ENCODE data around the gene PRSS57.
"Not testable (repeated sequence)": the region's sequence is repeated elsewhere in the genome, so short reads cannot be mapped to it uniquely, and the experiment has no call there.

Gene PRSS57

DNA sequence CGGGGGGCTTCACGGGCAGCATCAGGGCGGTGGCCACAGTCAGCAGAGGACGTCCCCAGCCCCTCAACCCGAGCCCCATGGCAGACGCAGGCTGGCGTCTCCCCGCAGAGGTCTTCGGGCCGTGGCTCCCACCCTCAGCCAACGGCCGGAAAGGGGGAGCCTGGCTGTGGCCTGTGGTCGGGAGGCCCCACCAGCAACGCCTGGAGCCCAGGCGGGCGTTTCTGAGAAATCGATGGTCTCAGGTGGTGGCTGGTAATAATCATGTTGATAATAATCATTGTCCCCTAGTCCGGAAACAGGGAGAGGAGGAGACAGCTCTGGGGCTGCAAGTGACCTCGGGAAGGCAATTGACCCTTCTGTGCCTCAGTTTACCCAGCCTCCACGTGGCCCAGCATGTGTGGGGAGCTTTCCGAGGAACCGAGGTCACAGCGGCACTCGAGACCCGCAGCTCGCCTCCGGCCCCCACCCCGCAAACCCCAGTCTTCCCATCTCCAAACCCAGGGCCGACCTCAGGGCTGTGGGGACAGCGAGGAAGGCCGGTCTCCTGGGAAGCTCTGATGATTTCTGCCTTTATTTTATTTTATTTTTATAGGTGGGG, at the start of gene PRSS57:
TSS of gene PRSS57 (minus strand) at position 101 of the 598 bp plus-strand sequence. CDS start at position 79, 22 bp downstream.
- no peak for DNase-seq (ENCODE audit: low read depth)

DNA sequence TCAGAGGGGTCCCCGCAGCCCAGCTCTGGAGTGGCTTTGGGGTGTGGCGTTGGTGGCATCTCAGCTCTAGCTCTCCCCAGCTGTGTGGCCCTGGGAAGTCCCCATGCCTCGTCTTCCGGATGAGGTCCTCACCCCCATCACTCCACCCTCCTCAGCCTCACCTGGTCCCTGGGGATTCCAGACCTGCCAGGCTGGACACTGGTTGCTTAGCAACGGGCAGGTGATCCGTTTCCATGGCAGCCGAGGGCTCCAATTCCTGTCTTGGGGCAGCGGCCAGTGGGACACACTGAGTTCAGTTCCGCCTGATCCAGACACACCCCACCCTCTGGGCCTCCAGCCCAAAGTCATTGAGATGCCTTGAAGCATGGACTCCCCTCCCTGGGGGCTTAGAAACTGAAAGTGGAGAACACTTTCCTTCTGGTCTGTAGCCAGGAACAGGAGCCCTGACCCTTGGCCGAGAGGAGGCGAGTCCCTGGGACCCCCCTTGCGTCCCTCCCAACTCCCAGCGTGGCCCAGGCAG, 48.0 kb upstream of the PRSS57 start:
- no peak for DNase-seq (ENCODE audit: low read depth)

DNA sequence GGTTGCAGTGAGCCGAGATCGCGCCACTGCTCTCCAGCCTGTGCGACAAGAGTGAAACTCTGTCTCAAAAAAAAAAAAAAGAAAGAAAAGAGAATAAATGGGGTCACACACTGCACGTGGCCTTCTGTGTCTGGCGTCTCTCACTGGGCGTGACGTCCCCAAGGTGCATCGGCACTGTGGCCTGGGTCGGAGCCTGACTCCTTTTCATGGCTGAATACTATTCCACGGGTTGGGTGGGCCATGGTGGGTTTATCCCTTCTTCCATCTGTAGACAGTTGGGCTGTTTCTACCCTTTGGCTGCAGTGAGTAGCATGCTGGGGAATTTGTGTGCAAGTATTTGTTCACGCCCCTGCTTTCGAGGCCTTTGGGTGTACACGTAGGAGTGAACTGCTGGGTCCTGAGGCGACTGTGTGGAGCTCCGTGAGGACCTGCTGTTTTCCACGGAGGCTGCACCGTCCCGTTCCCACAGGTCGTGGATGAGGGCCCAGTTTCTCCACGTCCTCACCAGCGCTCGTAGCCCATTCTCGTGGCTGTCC, 47.4 kb upstream of the PRSS57 start:
- DNase-seq (ENCODE audit: low read depth), result no peak

DNA sequence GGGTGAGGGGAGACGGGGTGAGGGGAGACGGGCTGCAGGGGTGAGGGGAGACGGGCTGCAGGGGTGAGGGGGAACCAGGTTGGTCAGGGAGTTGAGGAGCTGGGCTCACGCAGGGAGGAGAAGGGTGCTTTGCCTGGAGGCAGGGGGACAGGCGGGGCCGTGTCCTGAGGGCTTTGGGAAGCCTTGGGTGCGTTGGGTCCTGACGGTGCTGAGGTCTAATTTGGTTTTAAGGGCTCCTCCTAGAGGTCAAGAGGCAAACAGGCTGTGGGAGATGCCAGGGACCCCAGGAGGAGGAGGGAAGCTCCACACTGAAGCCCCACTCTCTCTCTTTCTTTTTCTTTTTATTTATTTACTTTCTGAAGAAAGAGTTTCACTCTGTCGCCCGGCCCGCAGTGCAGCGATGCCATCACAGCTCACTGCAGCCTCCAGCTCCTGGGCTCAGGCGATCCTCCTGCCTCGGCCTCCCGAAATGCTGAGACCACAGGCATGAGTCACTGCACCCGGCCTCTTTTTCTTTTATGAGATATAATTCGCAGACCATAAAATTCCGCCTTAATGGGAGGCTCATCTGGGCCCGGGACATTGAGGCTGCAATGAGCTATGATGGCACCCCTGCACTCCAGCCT, 46.4 kb upstream of the PRSS57 start:
- DNase-seq (ENCODE audit: low read depth), result no peak

DNA sequence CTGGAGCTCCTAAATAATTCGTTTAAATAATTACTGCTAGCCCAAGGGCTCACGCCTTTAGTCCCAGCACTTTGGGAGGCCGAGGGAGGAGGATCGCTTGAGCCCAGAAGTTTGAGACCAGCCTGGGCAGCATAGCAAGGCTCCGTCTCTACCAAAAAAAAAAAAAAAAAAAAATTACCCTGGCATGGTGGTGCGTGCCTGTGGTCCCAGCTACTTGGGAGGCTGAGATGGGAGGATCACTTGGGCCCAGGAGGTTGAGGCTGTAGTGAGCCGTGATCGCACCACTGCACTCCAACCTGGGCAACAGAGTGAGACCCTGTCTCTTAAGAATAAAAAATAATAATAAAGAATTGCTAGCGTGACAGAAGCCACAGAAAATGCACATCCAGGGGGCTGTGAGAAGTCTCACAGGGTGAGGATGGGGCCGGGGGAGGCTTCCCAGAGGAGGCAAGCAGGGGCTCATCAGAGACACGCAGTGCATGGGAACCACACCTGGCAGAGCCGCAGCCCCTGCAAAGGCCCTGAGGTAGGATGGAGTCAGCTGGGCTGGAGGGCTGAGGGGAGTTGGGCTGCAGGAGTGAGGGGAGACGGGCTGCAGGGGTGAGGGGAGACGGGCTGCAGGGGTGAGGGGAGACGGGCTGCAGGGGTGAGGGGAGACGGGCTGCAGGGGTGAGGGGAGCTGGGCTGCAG, 45.7 kb upstream of the PRSS57 start:
- DNase-seq (ENCODE audit: low read depth), result not testable (repeated sequence)

DNA sequence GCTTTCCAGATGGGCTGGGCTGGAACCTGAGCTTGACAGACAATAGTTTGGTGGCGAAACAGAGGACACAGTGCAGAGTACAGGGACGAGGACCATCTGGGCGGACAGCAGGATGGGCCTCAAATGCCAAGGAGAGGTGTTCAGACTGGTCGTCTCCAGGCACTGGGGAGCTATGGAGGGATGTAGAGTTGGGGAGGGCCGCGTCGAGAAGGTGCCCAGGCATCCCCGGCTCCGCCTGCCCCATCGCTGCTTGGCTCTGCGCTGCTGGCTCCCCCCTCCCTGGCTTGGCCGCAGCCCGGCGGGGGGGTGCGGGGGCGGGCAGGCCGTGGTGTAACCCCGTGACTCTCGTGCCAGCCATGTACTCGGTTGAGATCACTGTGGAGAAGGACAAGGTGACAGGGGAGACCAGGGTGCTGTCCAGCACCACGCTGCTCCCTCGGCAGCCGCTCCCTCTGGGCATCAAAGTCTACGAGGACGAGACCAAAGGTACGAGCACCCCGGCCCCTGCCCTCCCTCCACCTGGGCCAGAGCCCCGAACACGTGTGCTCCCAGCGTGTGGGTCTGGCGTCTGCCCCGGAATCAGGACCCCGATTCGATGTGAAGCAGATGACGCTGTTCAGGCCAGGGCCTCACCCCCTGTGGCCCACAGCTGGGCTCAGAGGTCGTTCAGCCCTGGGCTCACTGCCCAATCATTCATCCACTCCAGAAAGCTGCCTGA, 44.9 kb upstream of the PRSS57 start:
- no peak for DNase-seq (ENCODE audit: low read depth)

DNA sequence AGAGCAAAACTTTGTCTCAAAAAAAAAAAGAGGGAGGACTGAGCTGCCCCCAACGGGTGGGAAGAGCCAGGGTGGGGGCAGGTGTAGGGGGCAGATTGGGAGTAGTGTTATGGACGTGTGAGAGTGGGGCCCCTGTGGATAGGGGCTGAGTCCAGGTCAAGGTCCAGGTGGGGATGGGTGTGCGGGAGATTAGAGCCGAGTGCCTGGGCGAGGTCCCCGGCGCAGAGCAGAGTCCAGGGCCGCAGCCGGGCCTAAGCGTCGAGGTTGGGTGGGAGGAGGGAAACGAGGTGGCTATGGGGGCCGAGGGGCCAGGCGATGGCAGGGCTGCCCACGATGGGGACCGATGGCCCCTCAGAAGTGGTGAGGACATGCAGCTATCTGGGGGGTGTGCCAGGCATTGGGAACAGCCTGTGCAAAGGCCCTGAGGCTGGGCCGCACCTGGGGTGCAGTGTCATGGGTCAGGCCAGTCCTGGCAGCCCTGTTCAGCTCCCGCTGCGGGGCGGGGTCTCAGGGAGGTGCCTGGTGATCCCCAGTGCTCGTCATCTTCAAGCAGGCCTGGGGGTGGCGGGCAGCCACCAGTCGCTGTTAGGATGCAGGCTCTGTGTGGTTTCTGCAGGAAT, 43.4 kb upstream of the PRSS57 start:
- DNase-seq (ENCODE audit: low read depth), result no peak

DNA sequence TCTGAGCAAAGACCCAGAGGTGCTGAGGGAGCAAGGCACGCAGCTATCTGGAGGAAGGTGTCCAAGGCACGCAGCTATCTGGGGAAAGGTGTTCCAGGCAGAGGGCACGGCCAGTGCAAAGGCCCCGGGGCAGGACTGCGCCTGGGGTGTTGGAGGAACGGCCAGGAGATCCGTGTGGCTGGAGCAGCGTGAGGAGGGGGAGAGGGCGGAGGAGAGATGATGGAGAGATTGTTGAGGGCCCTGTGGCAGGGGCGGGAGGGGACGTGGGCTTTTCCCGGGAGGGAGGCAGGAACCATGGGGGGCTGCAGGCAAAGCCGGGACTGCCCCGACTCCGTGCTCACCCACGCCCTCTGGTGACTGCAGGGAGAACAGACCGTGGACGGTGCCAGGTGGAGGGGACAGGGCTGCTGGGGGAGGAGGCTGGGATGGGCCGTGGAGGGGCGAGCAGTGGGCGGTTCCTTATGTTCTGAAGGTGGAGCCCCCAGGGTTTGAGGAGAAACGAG, 42.4 kb upstream of the PRSS57 start:
- DNase-seq (ENCODE audit: low read depth), result peak; percentile 12

DNA sequence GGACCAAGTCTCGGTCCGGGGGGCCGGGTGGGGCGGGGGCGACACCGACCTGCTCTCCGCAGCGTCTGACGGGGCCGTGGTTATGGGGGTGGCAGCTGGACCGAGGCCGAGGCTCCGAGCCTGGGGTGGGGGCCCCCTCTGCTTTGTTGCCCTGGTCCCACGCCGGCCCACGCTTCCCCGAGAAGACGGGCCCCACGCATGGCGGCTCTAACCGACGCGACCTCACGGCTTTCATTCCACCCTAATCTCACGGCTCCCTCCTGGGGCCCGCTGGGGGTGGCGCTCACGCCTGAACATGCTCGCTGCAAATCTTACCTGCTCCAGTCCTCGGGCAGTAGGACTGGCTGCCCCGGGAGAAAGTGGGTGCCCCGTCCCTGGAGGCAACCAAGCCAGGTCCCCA, 40.9 kb upstream of the PRSS57 start:
- DNase-seq (ENCODE audit: low read depth), result no peak

DNA sequence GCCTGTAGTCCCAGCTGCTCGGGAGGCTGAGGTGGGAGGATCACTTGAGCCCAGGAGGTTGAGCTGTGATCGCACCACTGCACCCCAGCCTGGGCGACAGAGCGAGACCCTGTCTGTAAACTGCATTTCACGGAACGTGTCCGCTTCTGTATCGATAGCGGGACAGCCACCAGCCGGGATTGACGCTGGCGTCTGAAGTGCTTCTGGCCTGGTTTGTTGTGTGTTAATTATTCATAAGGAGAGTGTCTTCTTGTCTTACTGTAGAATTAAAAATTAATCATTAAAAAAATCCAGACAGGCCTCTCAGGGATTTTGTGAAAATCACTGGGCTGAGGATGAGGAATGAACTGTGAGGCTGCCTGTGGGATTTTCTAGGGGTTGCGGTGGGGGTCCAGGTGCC, 39.5 kb upstream of the PRSS57 start:
- DNase-seq (ENCODE audit: low read depth), result no peak

DNA sequence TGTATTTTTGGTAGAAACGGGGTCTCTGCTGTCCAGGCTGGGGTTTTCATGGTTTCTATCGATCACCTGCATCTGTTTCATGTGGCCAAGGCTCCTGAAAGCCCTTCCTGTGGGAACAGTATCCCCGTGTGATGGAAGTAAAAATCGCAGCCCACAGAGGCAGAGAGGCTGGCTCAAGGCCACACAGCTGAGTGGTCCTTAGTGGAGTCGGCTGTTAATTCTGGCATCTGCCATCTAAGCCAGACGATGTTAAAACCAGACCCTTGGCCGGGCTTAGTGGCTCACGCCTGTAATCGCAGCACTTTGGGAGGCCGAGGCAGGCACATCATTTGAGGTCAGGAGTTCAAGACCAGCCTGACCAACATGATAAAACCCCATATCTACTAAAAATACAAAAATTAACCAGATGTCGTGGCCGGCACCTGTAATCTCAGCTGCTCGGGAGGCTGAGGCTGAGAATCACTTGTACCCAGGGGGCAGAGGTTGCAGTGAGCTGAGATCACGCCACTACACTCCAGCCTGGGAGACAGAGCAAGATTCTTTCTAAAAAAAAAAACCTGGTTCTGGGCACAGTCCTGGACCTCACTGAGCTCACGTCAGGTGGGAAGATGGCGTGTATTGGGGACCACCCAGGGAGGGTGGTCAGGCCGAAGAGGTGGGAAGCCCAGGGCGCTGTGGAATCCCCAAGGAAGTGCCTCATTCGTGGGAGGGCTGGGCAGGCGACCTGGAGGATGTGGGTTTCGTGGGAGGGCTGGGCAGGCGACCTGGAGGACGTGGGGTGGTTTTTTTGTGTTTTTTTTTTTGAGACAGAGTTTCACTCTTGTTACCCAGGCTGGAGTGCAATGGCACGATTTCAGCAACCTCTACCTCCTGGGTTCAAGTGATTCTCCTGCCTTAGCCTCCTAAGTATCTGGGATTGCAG, 37.2 kb upstream of the PRSS57 start:
- no peak for DNase-seq (ENCODE audit: low read depth)

DNA sequence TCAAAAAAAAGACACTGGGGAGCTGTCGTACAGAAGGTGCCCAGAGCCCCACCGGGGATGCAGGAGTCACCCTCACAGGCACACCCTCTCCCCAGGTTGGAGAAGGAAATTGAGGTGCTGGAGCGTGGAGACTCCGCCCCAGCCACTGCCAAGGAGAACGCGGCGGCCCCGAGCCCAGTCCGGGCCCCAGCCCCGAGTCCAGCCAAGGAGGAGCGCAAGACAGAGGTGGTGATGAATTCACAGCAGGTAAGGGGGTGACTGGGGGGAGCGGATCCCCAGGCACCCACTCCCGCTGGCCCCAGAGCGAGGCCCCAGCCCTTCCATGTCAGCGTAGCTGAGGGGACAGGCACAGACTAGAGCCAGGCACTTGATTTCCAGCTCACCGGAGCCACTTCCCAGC, 35.7 kb upstream of the PRSS57 start:
- DNase-seq (ENCODE audit: low read depth), result no peak

DNA sequence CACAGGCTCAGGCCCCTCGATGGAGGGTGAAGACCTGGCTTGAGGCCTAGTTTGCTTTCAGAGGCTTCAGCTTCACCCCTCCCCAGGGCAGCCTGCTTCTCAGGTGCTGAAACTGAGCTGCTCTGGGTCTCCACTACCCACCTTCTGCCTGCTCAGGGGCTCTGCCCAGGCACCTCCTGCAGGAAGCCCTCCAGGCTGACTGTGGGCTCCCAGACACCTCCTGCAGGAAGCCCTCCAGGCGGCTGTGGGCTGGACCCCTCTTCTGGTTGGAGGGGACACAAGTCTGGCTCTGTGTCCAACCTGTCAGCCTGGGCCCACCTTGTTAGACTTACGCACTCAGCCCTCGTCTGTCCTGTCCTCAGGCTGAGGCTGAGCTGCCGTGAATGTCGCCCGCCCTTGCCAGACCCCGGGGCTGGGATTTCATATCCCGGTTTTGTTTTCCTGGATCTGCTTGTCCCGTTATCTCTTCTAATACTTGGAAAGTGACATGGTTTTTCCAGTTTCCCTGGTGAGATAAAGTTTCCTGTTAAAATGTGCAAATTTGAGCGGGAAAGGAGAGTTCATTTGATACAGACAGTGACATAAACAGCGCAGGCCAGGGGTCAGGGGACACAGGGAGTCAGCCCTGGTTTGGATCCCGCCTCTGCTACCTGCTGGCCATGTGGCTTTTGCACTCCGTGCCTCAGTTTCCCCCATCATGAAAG, 34.9 kb upstream of the PRSS57 start:
- DNase-seq (ENCODE audit: low read depth), result no peak

DNA sequence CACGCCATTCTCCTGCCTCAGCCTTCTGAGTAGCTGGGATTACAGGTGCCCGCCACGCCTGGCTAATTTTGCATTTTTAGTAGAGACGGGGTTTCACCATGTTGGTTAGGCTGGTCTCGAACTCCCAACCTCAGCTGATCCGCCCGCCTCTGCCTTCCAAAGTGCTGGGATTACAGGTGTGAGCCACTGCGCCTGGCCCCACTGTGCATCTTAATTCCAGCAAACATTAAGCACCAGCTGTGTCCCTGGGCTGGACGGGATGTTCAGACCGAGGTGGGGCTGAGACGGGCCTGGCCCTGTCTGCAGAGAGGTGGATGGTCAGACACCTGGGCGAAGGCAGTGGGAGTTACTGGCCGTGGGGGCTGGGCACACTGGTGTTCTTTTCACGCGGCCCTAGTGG, 34.3 kb upstream of the PRSS57 start:
- not testable (repeated sequence) for DNase-seq (ENCODE audit: low read depth)

DNA sequence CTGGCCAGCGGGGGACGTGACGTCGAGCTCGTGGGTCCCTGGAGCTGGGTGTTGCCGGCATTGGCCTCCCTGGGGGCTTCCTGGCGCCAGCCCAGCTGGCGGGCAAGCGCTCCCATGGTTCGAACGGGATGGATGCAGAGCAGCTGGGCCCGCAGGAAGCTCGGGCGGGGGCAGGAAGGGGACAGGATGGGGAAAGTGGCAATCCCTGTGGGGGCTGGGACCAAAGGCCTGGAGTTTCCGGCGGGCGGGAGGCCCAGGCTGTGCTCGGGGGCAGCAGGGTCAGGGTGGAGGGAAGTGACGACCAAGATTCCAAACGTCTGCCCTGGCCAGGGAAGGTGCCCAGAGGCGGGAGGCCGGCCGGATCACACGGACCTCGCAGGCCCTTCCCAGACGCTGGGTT, 32.8 kb upstream of the PRSS57 start:
- DNase-seq (ENCODE audit: low read depth), result no peak

DNA sequence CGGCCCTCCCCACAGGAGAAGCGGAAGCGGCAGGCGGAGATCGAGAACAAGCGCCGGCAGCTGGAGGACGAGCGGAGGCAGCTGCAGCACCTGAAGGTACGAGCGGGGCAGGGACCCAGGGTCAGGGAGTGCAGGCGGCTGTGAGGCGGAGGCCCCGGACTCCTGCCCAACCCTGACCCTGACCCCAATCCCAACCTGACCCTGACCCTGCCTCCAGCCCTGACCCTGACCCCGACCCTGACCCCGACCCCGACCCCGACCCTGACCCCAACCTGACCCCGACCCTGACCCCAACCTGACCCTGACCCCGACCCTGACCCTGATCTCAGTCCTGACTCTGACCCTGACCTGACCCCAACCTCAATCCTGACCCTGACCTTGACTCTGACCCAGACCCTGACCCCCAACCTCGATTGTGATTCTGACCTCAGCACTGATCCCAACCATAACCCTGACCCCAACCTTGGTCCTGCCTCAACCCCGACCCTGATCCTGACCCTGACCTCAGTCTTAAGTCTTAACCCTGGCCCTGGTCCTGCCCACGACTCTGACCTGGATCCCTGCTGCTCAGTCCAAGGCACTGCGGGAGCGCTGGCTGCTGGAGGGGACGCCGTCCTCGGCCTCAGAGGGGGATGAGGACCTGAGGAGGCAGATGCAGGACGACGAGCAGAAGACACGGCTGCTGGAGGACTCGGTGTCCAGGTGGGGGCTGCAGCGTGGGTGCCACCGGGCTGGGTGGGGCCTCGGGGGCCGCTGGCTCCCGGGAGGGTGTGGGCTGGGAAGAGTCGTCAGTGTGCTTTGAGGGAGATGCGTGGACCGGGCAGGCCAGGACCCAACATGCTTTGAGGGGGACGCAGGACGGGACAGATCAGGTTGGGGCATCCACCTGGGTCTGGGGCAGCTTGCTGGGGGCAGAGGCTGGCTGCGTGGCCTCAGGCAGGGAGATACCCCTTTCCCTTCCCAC, 32.0 kb upstream of the PRSS57 start:
- no peak for DNase-seq (ENCODE audit: low read depth)

DNA sequence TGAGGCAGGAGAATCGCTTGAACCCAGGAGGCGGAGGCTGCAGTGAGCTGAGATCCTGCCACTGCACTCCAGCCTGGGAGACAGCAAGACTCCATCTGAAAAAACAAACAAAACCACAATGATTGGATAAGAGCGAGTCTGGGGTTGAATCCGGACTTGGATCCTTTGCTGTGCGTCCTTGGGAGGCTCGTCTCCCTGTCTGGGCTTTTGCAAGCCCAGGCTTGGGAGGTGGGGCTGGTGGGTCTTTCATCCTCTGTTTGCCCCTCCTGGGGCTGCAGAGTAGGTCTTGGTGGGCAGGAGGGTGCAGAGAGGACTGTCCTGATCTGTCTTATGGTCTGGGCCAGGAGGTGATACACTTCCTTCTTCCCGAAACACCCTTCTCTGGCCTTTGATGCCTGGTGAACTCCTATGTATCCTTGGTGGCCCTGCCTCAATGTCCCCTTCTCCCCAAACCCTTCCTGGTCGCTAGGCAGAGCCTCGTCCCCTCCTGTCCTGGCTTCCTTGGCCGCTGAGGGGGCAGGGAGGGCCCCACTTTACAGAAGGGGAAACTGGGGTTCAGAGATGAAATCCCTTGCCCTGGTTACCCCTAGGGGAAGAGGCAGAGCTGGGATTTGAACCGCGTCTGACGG, 30.3 kb upstream of the PRSS57 start:
- no peak for DNase-seq (ENCODE audit: low read depth)

DNA sequence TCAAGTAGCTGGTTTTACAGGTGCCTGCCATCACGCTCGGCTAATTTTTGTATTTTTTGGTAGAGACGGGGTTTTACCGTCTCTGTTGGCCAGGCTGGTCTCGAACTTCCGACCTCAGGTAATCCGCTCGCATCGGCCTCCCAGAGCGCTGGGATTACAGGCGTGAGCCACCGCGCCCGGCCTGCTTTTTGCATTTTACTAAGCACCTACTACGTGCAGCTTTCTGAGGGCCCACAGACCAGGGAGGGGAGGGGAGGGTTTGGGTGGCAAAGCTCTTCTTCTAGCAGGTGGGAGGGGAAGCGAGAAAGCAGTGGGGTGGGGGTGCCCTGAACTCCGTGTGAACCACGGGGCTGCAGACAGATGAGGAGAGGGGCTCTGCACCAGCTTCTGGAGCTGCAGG, 28.5 kb upstream of the PRSS57 start:
- no peak for DNase-seq (ENCODE audit: low read depth)

Data from iris pigment epithelial cell (primary cell).